GM21390 (cell line): ENCODE results near the gene ACER3.
A peak's percentile ranks its signal among the peaks of the same experiment; 100 is the strongest.
"Not testable (repeated sequence)": the region's sequence is repeated elsewhere in the genome, so short reads cannot be mapped to it uniquely, and the experiment has no call there.

Source experiments
- ATAC-seq: cut with Tn5 transposase; IDR thresholded peaks from one replicate; pipeline ENCODE4 v1.9.1; 2021; ENCODE audit not compliant: unreplicated experiment

The ACER3 gene

DNA sequence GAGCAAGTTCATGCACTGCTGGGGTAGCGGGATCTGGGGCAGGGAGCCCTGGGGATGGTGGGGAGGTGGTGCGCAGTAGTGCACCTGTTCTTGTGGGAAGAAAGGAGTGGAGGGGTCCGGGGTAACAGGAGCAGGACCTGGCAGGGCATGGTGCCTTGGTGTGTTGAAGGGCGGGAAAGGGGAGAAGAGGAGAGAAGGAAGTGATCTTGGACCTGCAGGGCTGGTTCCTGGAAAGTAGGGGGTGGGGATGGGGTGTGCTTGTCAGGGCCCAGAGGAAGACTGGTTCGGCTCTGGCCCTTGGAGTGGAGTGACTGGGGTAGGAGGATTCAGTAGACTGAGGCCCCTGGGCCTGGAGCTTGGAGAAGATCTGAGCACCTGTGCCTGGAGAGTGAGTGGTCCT, 195.2 kb downstream of the ACER3 start:
- ATAC-seq = no peak

DNA sequence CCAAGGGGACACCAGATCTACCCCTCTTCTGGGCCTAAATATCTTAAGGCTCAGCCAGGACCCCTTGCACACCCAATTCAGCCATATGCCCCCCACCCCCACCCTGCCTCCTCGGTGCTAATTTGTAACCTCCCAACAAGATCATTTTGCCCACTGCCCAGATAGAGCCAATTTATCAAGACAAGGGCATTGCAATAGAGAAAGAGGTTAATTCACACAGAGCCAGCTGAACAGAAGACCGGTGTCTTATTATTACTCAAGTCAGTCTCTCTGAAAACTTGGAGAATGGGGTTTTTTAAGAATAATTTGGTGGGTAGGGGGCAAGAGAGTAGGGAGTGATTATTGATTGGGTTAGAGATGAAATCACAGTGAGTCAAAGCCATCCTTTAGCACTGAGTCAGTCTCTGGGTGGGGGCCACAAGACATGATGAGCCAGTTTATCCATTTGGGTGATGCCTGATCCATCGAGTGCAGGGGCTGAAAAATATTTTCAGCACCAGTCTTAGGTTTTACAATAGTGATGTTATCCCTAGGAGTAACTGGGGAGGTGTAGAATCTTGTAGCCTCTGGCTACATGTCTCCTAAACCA, 196.2 kb downstream of the ACER3 start:
- no peak for ATAC-seq

DNA sequence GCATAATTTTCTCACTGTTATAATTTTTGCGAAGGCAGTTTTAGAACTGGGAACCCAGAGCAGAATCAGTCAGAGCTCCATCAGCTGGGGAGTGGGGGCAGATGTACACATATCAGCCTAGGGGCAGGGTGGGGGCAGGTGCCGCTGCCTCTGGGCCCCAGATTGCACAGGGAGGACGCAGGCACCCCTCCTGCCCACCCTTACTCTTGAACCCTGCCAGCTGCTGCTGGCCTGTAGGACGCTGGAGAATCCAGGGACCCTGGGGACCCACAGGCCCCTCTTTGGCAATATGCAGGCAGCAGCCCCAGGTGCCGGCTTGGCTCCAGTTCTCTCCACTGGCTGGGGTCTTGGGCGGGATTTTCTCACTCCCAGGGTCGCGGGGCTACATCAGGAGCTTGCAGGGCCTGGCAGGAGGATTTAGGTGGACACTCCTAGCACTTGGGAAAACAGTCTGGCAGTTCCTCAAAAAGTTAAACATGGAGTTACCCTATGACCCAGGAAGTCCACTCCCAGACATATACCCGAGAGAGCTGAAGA, 197.3 kb downstream of the ACER3 start:
- ATAC-seq = no peak

DNA sequence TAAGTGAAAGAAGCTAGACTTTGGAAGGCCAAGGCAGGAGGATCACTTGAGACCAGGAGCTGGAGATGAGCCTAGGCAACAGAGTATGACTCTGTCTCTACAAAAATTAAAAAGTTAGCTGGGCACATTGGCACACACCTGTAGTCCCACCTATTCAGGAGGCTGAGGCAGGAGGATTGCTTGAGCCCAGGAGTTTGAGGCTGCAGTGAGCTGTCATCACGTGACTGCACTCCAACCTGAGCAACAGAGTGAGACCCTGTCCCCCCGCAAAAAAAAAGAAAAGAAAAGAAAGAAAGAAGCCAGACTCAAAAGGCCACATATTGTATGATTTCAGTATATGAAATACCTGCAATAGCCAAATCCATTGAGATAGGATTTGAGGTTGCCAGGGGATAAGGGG, 198.2 kb downstream of the ACER3 start:
- ATAC-seq = no peak

DNA sequence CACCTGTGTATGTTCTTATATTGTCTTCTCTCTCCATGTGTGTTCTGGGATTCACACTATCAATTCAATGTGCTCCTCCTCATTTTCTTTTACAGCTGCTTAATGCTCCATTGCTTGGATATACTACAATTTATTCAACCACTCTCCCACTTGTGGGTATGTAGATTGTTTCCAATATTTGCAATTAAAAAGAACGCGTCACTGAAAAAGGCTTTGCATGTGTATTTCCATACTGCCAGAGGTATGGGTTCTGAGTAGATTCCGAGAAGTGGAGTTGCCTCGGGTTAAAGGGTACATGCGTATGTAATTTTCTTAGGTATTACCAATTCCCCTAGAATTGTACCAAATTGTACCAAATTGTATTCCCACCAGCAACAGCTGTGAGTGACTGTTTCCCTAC, 199.1 kb downstream of the ACER3 start:
- no peak for ATAC-seq

DNA sequence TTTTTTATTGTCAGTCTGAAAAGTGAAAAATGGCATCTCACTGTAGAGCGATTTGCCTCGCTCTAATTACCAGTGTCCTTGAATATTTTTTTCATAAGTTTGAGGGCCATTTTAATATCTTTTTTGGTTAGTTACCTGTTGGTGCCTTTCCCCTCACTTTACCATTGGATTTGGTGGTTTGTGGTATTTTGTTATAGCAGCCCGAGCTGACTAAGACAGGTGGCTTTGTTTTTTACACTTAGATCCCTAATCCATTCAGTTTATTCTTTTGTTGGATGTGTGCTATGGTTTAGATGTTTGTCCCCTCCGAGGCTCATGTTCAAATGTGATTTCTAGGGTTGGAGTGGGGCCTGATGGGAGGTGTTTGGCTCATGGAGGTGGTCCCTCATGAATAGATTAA, 199.5 kb downstream of the ACER3 start:
- no peak for ATAC-seq

DNA sequence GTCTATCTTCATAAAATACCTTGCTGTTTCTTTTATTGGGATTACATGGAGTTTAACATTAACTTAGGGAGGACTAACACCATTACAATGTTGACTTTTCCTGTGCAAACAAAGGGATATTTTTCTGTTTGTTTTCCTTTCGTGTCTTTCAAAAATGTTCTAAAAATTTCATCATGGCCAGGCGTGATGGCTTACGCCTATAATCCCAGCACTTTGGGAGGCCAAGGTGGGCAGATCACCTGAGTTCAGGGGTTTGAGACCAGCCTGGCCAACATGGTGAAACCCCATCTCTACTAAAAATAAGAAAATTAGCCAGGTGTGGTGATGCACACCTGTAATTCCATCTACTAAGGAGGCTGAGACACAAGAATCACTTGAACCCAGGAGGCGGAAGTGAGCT, 200.5 kb downstream of the ACER3 start:
- not testable (repeated sequence) for ATAC-seq

DNA sequence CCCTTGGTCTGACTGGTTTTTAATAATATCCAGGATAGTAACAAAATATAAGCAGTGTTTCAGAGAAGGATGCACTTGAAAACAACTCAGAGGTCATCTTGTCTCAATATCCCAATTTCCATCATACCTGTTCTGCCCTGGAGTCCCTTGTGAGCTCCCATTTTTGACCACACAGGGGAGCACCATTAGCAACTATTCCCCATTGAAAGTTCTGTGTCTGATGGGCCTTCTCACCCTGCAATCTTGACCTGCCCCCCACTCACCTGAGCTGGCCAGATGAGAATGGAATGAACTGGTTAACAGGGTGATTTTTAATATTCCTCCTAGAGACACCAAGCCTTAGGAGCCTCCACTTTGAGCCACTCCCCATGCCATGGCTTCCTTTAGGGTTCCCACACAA, 202.2 kb downstream of the ACER3 start:
- ATAC-seq = no peak

DNA sequence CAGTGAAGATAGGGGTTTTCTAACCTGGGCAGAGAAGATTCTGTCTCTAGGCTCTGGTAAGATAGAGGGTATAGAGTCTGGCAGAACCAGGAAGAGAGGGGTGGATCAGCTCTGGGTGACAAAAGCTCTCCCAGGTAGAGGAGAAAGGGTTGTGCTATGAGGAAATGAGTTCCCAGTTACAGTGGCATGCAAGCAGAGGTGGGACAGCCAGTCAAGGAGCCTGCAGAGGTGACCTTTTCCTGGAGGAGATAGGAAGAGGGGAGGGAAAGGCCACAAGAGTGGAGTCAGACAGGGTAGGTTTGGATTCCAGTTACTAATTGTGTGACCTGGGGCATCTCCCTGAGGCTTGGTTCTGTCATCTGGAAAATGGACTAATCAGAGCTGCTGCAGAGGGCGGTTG, 202.7 kb downstream of the ACER3 start:
- no peak for ATAC-seq

DNA sequence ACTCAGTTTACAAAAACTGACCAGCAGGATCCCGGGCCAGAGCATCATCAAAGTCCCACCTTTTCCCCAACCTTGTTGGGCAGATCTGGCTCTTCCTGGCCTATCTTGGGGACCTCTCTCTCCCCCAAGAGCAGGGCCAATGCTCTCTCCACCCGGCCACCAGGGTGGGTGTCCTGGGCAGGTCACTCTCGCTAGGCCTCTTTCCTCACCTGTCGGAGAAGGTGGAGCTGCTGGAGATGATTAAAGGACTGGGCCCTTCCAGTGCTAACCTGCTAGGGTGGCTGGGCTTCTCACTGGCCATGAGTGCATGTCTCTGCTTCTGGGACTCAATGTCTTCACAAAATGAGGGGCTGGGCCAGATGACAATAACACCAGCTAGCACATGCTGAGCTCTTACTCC, 203.1 kb downstream of the ACER3 start:
- ATAC-seq = no peak

DNA sequence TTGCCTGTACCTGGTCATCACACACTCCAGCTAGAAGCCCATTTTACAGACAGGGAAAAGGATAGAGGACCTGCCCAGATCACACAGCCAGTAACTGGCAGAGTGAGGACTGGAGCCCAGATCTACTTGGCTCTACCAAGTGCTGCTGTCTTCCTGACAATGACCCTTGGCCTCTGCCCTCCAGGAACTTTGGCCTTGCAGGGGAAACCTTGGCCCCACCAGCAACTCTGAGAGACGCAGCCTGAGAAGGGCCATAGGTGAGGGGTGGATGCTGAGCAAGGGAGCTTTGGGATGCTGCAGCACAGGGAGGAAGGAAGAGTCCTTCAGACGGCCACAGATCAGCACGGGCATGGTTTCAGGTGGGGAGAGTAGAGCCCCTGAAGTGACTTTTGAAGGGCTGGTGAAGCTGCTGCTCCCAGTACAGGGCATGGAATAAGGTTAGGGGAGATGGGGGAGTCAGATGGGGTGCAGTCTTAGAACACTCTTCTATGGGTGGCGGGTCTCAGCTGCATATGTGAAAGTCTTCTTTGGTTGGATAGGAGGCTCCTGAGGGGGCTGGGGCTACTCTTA, 204.0 kb downstream of the ACER3 start:
- no peak for ATAC-seq

DNA sequence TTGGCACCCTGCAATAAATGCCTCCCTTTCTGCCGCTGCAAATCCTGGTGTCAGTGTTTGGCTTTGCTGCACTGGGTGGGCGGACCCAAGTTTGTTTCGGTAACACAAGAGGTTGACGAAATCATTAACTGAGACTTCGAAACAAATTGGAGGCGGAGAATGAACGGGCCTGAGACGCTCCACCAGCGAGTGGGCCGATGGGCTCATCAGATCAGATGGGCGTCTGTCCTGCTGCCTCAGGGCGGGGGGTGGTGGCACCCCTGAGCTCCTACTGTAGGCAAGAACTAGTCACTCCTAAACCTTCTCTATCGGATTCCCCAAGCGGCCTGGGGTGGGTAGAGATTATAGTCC, 205.1 kb downstream of the ACER3 start:
- ATAC-seq = no peak

DNA sequence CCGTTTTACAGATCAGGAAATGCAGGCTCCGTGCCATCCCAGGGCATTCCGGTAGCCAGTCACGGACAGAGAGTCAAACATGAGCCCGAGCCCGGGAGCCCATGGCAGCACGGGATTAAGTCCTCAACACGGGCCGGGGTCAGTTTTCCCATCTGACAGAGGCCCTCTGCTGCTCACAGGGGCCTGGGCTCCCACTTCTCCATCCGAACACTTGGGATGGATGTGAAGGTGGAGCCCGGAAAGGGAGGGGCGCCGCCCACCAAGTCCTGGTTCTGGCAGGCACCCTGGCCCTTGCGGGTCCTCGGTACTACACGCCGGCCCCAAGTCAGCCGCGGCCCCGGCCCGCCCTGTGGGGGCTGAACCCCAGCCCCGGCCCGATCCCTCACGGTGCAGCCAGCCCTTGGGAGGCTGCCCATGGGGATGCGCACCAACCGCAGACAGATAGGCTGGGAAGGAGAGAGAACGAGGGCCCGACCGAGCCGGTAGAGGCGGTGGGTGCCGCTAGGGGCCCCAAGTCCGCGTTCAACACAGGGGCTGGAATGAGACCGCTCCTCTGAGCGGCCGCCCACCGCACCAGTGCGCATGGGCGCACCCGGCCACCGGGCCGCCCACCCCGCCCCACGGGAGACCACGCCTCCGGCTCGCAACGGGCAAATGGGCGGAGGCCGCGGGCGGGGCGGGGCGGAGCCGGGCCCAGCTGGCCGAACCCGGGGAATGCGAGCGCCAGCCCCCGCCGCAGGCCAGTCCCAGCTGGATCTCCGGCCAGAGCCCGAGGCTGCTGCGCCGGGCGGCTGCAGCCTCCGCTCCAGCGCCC, 205.7 kb downstream of the ACER3 start, which contains the start of gene CAPN5:
Gene CAPN5 (plus strand): TSS at position 743 of the 814 bp plus-strand sequence. CDS start 17,916 bp downstream, outside the sequence.
- peak; percentile 90 for ATAC-seq

DNA sequence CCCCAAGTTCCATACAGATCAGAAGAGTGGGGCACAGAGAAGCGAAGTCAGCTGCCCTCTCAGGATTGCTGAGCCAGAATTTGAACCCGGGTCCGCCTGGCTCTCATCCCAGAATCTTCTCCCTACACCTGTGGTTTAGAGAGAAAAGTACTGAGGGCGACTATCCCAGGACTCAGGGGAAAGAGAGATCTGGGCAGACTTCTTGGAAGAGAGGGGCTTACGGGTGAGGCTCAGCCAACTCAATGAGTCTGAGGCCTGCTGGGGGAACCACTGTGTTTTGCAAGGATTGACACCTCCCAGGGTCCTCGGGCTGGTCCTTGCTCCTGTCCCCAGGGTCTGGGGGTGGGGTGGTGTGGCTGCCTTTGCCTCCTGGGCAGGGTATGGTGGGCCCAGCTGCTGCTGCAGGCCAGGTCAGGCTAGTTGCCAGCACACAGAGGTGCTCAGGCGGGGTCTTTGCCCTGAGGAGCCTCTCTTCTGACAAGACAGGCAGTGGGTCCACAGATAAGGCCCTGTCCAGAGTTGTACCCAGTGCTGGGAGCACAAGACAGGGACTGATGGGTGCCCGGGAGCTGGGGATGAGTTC, 207.2 kb downstream of the ACER3 start:
- ATAC-seq = no peak

DNA sequence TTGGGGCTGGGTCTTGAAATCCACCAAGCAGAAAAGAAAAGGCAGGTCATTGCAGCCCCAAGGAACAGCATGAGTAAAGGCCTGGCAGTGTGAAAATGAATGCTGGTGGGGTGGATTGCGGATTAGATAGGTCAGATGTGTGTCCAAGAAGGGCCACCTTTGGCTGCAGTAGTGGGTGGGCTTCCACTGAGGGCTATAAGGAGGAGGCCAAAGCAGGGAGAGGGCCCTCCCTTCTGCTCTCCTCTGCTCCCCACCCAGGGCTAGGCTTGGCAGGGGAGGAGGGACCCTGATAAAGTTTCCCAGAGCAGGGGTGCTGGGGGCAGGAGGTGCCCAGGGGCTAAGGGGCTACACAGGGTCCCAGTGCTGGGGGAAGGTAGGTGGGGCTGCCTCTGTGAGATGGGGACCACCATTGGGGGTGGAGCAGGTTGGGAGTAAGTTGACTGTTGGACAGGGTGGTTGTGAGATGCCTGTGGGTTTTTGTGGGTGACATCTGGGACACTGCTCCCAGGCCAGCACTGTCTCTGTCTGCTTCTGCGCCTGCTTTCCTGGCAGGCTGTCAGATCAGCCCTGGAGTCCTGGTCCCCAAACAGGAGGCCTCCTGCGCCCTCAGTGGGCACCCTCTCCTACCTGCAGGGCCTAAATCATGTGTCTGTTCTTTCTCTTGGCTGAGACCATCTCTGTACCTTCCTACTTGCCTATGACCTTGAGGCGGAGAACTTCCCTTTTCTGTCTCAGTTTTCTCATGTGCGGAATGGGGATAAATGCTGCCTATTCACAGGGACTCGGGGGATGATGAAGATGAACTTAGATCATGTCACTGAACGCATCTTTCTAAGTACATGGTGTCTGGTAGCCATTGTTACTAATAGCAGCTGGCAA, 208.0 kb downstream of the ACER3 start:
- no peak for ATAC-seq

DNA sequence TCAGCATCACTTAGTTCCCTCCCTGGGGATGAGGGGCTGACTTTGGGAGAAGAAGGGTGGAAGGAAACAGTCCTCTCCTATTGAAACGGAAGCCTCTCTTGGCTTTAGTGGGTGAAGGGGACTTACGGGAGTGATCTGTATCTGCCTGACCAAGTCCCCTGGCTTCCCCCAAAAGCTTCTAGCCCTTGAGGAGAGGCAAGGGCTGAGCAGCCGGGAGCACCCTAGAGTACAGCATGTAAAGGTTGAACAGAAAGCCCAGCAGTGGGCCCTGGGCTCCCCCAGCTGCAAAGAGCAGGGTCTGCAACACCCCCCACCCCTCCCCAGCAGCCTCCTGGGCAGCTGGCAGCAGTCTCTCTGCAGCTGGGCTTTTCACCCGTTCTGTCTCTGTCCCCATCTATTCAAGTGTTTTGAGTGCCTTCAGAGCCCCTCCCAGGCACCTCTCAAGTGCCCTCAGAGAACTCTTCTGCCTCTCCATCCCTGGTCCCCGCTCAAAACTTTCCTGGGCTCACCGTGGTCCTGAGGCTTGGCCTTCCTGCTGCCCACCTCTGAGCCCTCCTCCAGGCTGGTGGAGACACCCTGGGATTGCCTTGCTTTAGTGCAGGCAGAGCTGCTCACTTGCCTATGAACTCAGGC, 208.7 kb downstream of the ACER3 start:
- no peak for ATAC-seq

DNA sequence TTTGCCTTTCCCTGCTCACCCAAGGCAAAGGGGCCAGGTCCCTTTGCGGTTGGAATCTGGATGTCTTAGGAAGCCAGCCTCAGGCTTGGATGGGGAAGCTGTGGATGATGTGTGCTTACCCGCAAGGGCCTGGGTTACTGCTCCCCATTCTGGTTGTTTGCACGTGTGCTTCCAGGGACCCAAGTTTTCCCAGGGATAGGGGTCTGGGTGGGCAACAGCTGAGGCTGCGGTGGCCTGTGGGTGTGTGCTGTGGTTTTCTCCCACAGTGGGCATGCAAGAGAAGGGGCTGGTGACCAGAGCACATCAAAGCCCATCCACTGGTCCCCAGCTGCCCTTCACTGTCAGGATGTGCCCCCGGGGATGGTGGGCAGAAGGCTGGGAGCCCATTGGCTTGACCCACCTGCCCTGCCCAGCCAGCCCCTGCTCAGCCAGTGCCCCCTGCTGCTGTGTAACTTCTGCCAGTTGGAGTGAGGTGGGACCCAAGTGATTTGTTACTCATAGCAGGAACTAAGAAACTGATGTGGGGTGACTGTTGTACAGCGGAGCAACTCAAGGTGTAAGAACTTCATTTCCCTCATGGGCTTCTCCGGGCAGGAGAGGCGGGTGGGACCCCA, 209.4 kb downstream of the ACER3 start:
- no peak for ATAC-seq

DNA sequence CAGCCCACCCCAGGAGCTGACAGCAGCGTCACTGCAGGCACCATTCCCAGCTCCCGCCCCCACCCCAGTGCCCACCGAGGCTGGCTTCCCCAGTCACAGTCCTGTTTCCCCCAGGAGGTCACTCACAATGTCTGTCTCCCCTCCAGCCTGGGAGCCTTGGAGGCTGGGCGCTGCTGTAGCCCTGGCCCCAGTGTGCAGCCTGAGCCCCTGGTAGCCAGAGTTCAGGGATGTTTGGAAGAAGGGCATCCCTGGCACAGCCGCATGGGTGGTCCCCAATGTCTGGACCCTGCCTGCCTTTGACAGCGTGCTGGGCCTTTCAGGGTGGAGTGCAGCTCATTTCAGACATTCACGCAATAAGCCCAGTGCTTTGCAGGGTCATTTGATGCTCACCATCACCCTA, 210.4 kb downstream of the ACER3 start:
- no peak for ATAC-seq

DNA sequence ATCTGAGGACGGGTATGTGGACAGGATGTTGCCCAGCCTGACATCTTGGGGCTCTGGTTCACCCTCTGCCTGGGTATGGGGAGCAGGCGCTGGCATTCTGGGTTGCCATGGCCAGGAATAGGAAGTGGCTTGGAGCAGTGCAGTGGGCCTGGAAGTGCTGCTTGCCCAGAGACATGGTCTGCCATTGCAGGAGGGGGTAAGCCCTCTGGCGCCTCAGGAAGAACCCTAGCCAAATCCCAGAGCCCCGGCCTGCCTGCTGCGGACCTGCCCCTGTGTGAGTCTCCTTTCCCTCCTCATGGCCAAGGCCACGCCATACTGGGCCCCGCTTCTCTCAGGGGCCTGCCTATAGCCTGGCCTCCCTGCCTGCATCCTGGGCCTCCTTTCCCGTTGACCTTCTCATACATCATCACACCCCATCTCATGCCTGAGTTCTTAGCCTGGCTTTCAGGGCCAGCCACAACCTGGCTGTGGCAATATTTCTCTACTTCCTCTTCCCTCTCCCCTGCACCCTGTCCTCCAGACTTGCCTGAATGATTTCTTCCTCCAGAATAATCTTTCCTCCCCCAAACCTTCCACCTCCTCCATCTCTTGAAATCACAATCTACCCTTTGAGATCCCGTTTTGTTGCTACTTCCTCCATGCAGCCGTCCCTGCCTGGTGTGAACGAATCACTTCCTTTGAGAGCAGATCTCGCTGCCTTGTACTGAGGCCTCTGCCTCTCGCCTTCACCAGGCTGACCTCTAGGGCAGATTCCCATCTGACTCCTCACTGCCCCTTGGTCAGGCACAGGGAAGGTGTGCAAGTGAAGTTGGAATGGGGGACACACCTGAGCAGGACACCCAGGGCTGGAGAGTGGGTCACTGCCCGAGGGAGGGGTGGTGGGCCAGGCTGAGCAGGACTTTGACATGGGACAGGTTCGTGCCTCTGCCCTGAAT, 211.2 kb downstream of the ACER3 start:
- no peak for ATAC-seq
